ENCODE data around the gene ARMC9. TPM values are rescaled to one million over a fixed set of nuclear protein-coding genes. Genes with fewer than 3 reads are reported as not detected.

Gene ARMC9
- total and polyA plus RNA-seq, 11 donors = 0.95 to 4.7 (median 2.4) TPM

GRCh38 chr2:231397011-231397927, 198.8 kb downstream of the ARMC9 start:
- Histone ChIP-seq H3K4me3 (peak overlapping the region in 3 of 12 donors; percentile 46 to 59 (median 54)), H3K27me3 (peaks cover 0 to 23% (median 5%) of the 10 kb centered on the region in 9 donors), H3K4me1 (peaks cover 0 to 38% (median 13%) of the 10 kb centered on the region in 12 donors), H3K27ac (no peak overlapping the region), H3K9me3 (no peaks in the 10 kb centered on the region), H3K36me3 (no peaks in the 10 kb centered on the region)
- ATAC-seq (no peak), DNase-seq (no peak)
- TF ChIP-seq CTCF (IDR thresholded peaks at IDR 0.05) (no peak), POLR2A (IDR thresholded peaks at IDR 0.05) (no peak)
- 89 to 96% (median 95%) methylated on average over 10 to 22 of the region's 22 CpGs for WGBS, 4 donors
- intact Hi-C loops (cut with DNase I) = loop anchor here in 4 of 10 donors (5.0 kb wide), 2 partner anchors 100 to 150 kb away; no protein-coding TSS in a partner anchor

- H3K27me3 ChIP-seq = peaks cover 0 to 23% (median 5%) of the 10 kb centered on the region in 9 donors
- H3K4me1 ChIP-seq = peaks cover 0 to 38% (median 13%) of the 10 kb centered on the region in 12 donors
- H3K27ac ChIP-seq = no peak overlapping the region
- no peaks in the 10 kb centered on the region for H3K36me3 ChIP-seq
- no peak for TF ChIP-seq POLR2A (IDR thresholded peaks at IDR 0.05)
- no peak for TF ChIP-seq CTCF (IDR thresholded peaks at IDR 0.05)
- no peak for ATAC-seq
- no peak for DNase-seq
- no peaks in the 10 kb centered on the region for H3K9me3 ChIP-seq
- 96 to 99% (median 97%) methylated on average over 19 to 28 of the region's 28 CpGs for WGBS, 4 donors
- H3K4me3 ChIP-seq = no peak overlapping the region
- intact Hi-C loops (cut with DNase I) = loop anchor here in 4 of 10 donors (5.0 kb wide), 2 partner anchors 101 to 151 kb away; no protein-coding TSS in a partner anchor
Observed at GRCh38 chr2:231397928-231398294, 199.5 kb downstream of the ARMC9 start.

- H3K4me3 ChIP-seq = no peak overlapping the region
- DNase-seq (no peak), ATAC-seq (no peak)
- intact Hi-C loops (cut with DNase I) = loop anchor here in 4 of 10 donors (5.0 kb wide), 2 partner anchors 101 to 151 kb away; no protein-coding TSS in a partner anchor
- H3K27me3 ChIP-seq = peaks cover 0 to 22% (median 5%) of the 10 kb centered on the region in 9 donors
- H3K27ac ChIP-seq = no peak overlapping the region
- H3K9me3 ChIP-seq = no peaks in the 10 kb centered on the region
- TF ChIP-seq CTCF (IDR thresholded peaks at IDR 0.05) (no peak), POLR2A (IDR thresholded peaks at IDR 0.05) (no peak)
- peaks cover 0 to 43% (median 13%) of the 10 kb centered on the region in 12 donors for H3K4me1 ChIP-seq
- no peaks in the 10 kb centered on the region for H3K36me3 ChIP-seq
- 90 to 97% (median 94%) methylated on average over 27 of the region's 27 CpGs for WGBS, 4 donors
Observed at GRCh38 chr2:231398585-231398984, 200.2 kb downstream of the ARMC9 start.

Data from heart left ventricle (tissue), 16 donors.